ENCODE data around the gene KRTAP10-4.
"Not testable (repeated sequence)": the region's sequence is repeated elsewhere in the genome, so short reads cannot be mapped to it uniquely, and the experiment has no call there.

KRTAP10-4 gene

GRCh38 chr21:44557491-44558328 is 15.8 kb upstream of the KRTAP10-4 start:
- no peak for DNase-seq

- not testable (repeated sequence) for DNase-seq
Measured at GRCh38 chr21:44558329-44558675, 15.2 kb upstream of the KRTAP10-4 start.

- no peak for DNase-seq
Measured at GRCh38 chr21:44558695-44559094, 14.8 kb upstream of the KRTAP10-4 start, which contains the start of gene KRTAP10-3. Gene KRTAP10-3 (minus strand): TSS chr21:44558795. CDS start chr21:44558715, 80 bp downstream.

GRCh38 chr21:44564099-44564498 is 9.4 kb upstream of the KRTAP10-4 start:
- DNase-seq = no peak

GRCh38 chr21:44564886-44565598 is 8.5 kb upstream of the KRTAP10-4 start:
- no peak for DNase-seq

GRCh38 chr21:44566403-44566802 is 7.1 kb upstream of the KRTAP10-4 start:
- DNase-seq = no peak

GRCh38 chr21:44567481-44568171 is 5.9 kb upstream of the KRTAP10-4 start:
- no peak for DNase-seq

GRCh38 chr21:44568261-44568660 is 5.3 kb upstream of the KRTAP10-4 start:
- no peak for DNase-seq

GRCh38 chr21:44568667-44569556 is 4.6 kb upstream of the KRTAP10-4 start:
- DNase-seq = no peak

GRCh38 chr21:44569861-44570517 is 3.5 kb upstream of the KRTAP10-4 start:
- no peak for DNase-seq

GRCh38 chr21:44571296-44571695 is 2.2 kb upstream of the KRTAP10-4 start:
- no peak for DNase-seq

GRCh38 chr21:44571844-44572782 is 1.4 kb upstream of the KRTAP10-4 start:
- no peak for DNase-seq

GRCh38 chr21:44572959-44573583 is 458 bp upstream of the KRTAP10-4 start:
- DNase-seq = no peak

GRCh38 chr21:44574457-44575306 is 1.2 kb downstream of the KRTAP10-4 start:
- DNase-seq = no peak

- DNase-seq = no peak
Measured at GRCh38 chr21:44575307-44576024, 1.9 kb downstream of the KRTAP10-4 start.

- no peak for DNase-seq
Measured at GRCh38 chr21:44576025-44576420, 2.5 kb downstream of the KRTAP10-4 start.

GRCh38 chr21:44578371-44579055 is 5.0 kb downstream of the KRTAP10-4 start:
- DNase-seq = no peak

Measured in right kidney (tissue), 1 donor.